Stimulated activated CD8-positive, alpha-beta memory T cell treated with anti-CD3 and anti-CD28 coated beads, Interleukin-4, amount 100 ng/mL, for 24 hours (primary cell): ENCODE data around the gene ATXN7L1.
"Not testable (repeated sequence)": the region's sequence is repeated elsewhere in the genome, so short reads cannot be mapped to it uniquely, and the experiment has no call there.

Experiments used
- DNase-seq: peaks from one replicate; pipeline ENCODE4 v3.0.0-alpha.2; 2020; ENCODE audit warnings: low read depth

ATXN7L1 gene

GRCh38 chr7:105613611-105614330 lies 262.6 kb downstream of the ATXN7L1 start:
- DNase-seq, result no peak

- no peak for DNase-seq
Observed at GRCh38 chr7:105612806-105613205, 263.6 kb downstream of the ATXN7L1 start.

GRCh38 chr7:105611856-105612775 lies 264.3 kb downstream of the ATXN7L1 start:
- no peak for DNase-seq

GRCh38 chr7:105610165-105610930 lies 266.1 kb downstream of the ATXN7L1 start:
- DNase-seq, result no peak

- DNase-seq, result no peak
Observed at GRCh38 chr7:105602325-105603305, 273.8 kb downstream of the ATXN7L1 start.

GRCh38 chr7:105600720-105601550 lies 275.5 kb downstream of the ATXN7L1 start:
- no peak for DNase-seq

GRCh38 chr7:105599551-105599950 lies 276.8 kb downstream of the ATXN7L1 start:
- no peak for DNase-seq

GRCh38 chr7:105599080-105599479 lies 277.3 kb downstream of the ATXN7L1 start:
- not testable (repeated sequence) for DNase-seq

- no peak for DNase-seq
Observed at GRCh38 chr7:105596866-105597265, 279.5 kb downstream of the ATXN7L1 start.

GRCh38 chr7:105594034-105594433 lies 282.4 kb downstream of the ATXN7L1 start:
- no peak for DNase-seq

- no peak for DNase-seq
Observed at GRCh38 chr7:105591522-105591921, 284.9 kb downstream of the ATXN7L1 start.

GRCh38 chr7:105590793-105591192 lies 285.6 kb downstream of the ATXN7L1 start:
- DNase-seq, result no peak

- DNase-seq, result peak; percentile 19
Observed at GRCh38 chr7:105589356-105590077, 286.9 kb downstream of the ATXN7L1 start.

GRCh38 chr7:105587909-105588635 lies 288.3 kb downstream of the ATXN7L1 start:
- DNase-seq, result no peak

- no peak for DNase-seq
Observed at GRCh38 chr7:105585850-105586500, 290.4 kb downstream of the ATXN7L1 start.

GRCh38 chr7:105584165-105584564 lies 292.2 kb downstream of the ATXN7L1 start:
- DNase-seq, result no peak

- DNase-seq, result no peak
Observed at GRCh38 chr7:105583061-105583460, 293.3 kb downstream of the ATXN7L1 start.

GRCh38 chr7:105581066-105581811 lies 295.2 kb downstream of the ATXN7L1 start, which contains the start of gene EFCAB10:
EFCAB10 (minus strand) TSS chr7:105581493; CDS start chr7:105581463, 30 bp downstream.
- peak; percentile 31 for DNase-seq
